RPMI8226 (cell line): ENCODE results near the gene NEK7.
"Not testable (repeated sequence)": the region's sequence is repeated elsewhere in the genome, so short reads cannot be mapped to it uniquely, and the experiment has no call there.

Experiments used
- DNase-seq: peaks from one replicate; pipeline ENCODE4 v3.0.0-alpha.2; 2015

NEK7 gene

GRCh38 chr1:198174297-198174696 lies 17.5 kb downstream of the NEK7 start:
- no peak for DNase-seq

GRCh38 chr1:198175423-198176170 lies 18.8 kb downstream of the NEK7 start:
- no peak for DNase-seq

- no peak for DNase-seq
These were observed 19.4 kb downstream of the NEK7 start for GRCh38 chr1:198176179-198176578.

GRCh38 chr1:198177546-198177945 lies 20.7 kb downstream of the NEK7 start:
- no peak for DNase-seq

DNA sequence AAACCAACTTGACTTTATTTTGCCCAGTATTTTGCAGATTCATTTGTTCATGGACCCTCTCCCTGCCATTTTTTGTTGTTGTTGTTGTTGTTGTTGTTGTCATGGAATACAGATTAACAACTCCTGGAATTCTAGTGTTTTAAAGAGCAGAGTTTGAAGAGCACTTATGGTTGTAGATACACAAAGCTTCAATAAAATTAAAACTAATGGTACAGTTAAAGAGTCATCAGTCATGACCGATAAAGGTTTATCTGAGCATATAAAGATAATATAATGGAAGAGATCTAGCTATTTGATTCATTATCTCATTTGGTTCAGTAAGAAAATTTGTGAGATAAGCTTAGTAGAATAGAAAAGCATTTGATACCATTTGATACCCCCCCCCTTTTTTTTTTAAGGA lies 21.8 kb downstream of the NEK7 start:
- DNase-seq: no peak

DNA sequence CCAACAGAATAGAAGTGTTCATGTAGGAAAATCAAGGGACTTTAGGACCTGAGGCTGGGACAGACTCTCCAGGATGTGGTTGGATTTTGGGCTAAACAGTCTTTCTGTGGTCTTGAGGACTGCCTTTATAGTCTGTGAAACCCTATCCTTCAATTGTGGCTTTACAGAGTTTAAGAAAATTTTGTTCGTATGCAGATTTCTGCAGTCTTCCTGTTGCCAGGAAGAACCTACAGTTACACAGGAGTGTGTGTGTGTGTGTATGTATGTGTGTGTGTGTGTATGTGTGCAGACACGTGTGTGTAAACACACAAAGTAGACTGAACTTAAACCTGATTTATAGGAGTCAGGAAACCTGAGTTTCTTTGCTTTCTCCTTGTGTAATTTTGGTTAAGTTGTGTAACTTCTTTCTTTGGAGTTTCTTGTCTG lies 22.8 kb downstream of the NEK7 start:
- DNase-seq: no peak

DNA sequence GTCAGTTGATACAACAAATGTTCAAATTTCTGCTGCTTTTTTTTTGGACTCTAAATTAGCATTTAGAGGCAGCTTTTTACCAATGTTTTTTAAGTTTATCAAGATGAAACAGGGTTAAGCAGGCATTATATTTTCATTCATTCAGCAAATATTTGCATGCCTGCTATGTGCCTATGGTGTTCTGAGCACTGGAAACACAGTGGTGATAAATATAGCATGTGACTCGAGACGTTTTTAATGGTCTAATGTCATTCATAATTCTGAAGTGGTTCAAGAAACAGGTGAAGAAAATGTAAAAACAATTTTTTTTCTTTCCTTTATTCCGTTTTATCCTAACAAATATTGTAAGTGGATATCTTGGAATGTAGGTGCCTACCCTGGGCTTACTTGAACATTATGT lies 26.8 kb downstream of the NEK7 start:
- DNase-seq: no peak

GRCh38 chr1:198184516-198184915 lies 27.7 kb downstream of the NEK7 start:
- no peak for DNase-seq

DNA sequence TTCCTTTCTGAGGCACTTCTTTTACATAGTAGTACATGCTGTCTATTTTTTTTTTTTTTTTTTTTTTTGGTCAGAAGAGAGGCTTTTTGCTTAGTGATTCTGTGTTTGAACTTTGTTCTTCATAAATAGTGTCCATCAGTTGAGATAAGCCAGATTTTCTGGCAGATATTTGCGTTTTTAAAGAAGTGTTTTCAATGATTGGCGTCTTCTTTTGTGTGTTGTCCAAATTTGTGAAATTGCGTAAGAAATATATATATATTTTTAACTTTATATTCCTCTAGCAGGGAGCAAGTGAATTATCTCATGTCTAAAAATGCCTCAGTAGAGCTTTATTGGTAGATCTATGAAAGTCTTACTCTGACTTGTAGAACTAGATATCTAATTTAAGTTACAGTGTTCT lies 28.3 kb downstream of the NEK7 start:
- DNase-seq: no peak

DNA sequence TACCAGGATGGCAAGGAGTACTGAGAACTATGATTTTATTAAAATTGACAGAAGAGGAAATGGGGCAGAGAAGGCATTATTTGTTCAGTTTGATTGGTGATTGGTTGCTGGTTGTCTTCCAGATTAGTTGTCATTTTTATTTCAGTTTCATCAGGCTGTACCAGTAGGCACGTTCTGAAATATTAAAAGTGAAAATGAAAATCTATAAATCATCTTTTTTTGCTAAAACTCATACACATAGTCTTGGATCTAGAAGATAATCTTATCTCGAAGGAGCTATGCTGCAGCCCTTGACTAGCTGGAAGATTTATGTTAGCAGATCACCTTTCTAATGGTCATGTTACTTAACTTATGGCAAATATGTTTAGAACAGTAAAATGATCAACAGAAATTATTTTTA lies 29.0 kb downstream of the NEK7 start:
- DNase-seq: no peak

DNA sequence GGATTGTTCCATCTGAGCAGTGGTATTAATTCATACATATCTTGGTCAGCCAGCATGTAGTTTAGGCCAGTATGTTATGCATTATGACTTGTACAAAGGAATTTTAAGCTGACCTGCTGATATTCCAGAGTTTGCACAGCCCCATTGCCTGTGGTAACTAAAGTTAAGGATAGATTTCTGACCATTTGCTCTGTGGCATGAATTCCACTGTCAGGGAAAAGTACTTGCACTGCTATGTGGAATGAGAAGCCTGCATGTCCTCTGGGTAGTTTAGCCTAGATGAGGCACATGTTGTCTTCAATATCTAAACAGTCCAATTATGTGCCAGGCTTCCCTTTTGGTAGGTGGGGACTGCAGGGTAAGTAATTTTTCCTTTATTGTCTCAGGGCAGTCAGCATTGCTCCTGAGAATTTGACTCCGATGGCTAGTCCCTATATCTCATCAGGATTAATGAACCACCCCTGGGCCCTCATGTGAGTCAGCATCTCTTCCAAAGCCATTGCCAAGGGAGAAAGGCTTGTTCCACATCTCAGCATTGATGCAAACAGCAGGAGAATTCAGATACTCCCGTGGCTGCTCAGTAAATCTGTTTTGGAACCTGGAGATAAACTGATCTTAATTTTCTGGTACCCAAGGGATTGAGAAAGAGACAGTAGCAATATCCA lies 30.2 kb downstream of the NEK7 start:
- no peak for DNase-seq

GRCh38 chr1:198187973-198188588 lies 31.3 kb downstream of the NEK7 start:
- DNase-seq: no peak

DNA sequence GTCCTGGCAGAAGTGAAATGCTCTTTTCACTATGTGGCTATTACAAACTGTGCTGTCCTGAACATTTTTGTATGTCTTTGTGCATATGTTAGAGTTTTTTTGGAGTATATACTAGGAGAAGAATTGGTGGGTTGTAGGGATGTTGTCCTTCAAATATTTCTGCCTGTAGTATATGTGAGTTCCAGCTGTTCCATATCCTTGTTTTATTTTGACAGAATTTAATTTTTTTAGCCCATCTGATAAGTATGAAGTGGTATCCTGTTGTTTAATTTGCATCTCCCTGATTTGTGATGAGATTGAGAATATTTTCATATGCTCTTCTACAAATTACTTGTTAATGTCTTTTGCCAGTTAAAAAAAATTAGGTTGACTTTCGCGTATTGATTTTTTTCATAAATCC lies 34.3 kb downstream of the NEK7 start:
- DNase-seq: no peak

- not testable (repeated sequence) for DNase-seq
These were observed 37.1 kb downstream of the NEK7 start for GRCh38 chr1:198193871-198194270.

DNA sequence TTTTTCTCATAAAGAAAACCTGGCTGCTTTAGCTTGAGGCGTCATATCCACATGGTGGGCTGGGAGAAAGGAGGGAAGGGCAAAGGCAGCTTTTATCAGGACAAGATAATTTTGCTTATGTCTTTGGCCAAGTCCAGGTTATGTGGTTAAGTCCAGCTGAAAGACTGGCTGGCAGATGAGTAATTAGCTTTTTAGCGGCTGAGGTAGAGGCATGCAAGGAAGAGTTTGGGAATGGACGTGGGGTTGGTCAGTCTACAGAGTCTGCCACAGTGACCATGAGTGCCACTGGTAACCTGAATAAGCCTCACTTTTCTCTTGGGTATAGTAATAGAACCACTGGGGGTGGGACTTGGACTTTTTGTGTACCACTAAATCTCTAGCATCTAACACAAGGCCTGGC lies 39.8 kb downstream of the NEK7 start:
- DNase-seq: no peak

DNA sequence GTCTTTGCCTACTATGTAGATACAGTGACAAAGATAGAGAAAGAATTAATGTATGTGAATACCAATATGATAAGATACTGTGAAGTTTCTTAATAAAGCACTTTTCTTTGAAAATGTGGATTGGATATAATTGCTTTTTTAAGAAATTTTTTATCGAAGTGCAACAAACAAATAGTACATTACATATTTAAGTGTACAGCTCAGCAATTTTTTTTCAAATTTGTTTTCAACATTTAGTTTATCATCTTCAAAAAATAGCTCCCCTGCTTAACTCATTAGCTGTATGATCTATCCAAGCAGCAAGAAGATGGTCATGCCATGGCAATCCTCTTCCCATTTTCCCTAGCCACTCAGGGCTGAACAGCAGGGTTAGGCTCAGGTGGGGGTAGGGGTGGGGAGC lies 40.5 kb downstream of the NEK7 start:
- no peak for DNase-seq

DNA sequence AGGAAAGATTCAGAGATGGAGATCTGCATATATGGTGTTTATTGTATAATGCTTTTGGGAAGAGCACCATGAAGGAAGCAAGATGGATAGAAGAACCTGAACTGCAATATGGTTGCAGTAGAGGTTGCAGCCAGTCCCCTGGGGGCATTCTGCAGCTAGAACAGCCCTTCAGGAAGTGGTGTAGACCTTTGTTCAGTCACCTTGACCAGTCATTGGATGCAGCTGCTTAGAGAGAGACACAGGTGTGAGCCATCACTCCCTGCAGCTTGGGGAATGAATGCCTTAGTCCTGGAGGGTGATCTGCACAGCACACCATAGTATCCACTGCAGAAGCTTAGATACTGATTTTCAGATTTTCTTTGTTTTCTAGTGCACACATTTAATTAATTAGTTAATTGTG lies 42.3 kb downstream of the NEK7 start:
- DNase-seq: peak; percentile 9

- DNase-seq: no peak
These were observed 45.4 kb downstream of the NEK7 start for GRCh38 chr1:198201956-198202784.

DNA sequence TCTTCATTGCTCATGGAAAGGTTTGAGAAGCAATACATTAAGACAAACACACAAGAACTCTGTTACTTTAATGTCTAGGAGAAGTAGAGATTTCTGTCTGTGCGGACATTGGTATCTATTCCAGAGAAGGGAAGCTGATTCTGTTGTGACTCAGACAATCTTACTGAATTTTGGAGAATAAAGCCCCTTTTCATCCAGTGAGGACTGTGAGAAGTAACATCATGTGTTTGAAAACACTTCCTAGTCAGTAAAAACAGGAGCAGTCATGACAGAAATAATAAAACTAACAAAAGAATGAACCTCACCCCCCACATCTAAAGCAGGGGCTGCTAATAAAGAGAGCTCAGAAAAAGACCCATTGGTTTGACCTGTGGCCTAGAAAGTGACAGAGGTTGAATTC lies 46.6 kb downstream of the NEK7 start:
- DNase-seq: no peak

GRCh38 chr1:198205016-198205684 lies 48.4 kb downstream of the NEK7 start:
- DNase-seq: no peak

GRCh38 chr1:198206292-198206691 lies 49.5 kb downstream of the NEK7 start:
- DNase-seq: no peak

GRCh38 chr1:198211696-198212095 lies 54.9 kb downstream of the NEK7 start:
- DNase-seq: no peak

- DNase-seq: no peak
These were observed 55.3 kb downstream of the NEK7 start for GRCh38 chr1:198212126-198212525.
